Keratinocyte (primary cell): Measurements from ENCODE around the gene DNAH10.

Experiments
- CTCF ChIP-seq, 3 experiments: IDR thresholded peaks in 1 of 3; conservative IDR thresholded peaks in 1 of 3; optimal IDR thresholded peaks in 1 of 3; 2 replicates in 2 of 3; 3 replicates in 1 of 3; pipeline versions ENCODE3 to v1.5.1; 2011; ENCODE audit warnings: low read length in 3 of 3, mild to moderate bottlenecking in 3 of 3, moderate library complexity in 2 of 3, control low read depth in 1 of 3, inconsistent platforms in 1 of 3; ENCODE audit not compliant: insufficient read depth in 2 of 3; ENCODE audit errors: extremely low read depth in 1 of 3
- EZH2 ChIP-seq: IDR thresholded peaks from one replicate; pipeline ENCODE4 v1.6.1; 2012; ENCODE audit warnings: inconsistent platforms, mild to moderate bottlenecking, low read length, moderate library complexity

GRCh38 chr12:123731596-123731995 is 30.5 kb upstream of the DNAH10 start:
- no peak for TF ChIP-seq CTCF (optimal IDR thresholded peaks at IDR 0.05 in 1 of 3, IDR thresholded peaks at IDR 0.05 in 1 of 3, conservative IDR thresholded peaks at IDR 0.05 in 1 of 3; ENCODE audit: extremely low read depth in 1 of 3, insufficient read depth in 2 of 3, low read length in 3 of 3)
- TF ChIP-seq EZH2 = no peak
